ENCODE measurements around the gene NAA16. TPM values are rescaled to one million over a fixed set of nuclear protein-coding genes. Genes with fewer than 3 reads are reported as not detected.
"Not testable (repeated sequence)": the region's sequence is repeated elsewhere in the genome, so short reads cannot be mapped to it uniquely, and the experiment has no call there.

Gene NAA16
- total RNA-seq, 6 experiments from 2014 or later: 8.9 to 13.6 (median 10.2) TPM

DNA sequence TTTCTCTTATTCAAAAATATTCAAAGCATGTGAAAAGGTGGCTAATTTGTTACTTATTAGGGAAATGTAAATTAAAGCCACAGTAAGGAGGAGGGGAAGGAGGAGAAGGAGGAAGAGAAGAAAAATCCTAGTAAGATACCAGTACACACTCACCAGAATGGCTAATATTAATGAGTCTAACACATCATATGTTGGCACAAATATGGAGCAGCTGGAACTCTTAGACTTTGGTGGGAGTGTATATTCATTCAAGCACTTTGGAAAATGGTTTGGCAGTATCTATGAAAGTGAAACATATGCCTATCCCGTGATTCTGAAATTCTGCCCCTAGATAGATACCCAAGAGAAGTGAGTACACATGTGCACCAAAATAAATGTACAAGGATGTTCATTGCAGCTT, 108.1 kb downstream of the NAA16 start:
- Mint-ChIP-seq H3K4me1 (ENCODE audit: low read depth) (peaks cover 4% of the 10 kb centered on the region; the same call in 1 of the 2 replicates), H3K27me3 (ENCODE audit: insufficient read depth) (peaks cover 8% of the 10 kb centered on the region), H3K27ac (no peak overlapping the region), H3K4me3 (no peak overlapping the region), H3K9me3 (peaks cover 4% of the 10 kb centered on the region; the same call in 1 of the 2 replicates), H3K36me3 (ENCODE audit: low read depth) (0 out of 2 replicates have a peak, but pooled peaks cover 7% of the 10 kb centered on the region)
- DNase-seq: no peak
- TF ChIP-seq, protein P1, sequence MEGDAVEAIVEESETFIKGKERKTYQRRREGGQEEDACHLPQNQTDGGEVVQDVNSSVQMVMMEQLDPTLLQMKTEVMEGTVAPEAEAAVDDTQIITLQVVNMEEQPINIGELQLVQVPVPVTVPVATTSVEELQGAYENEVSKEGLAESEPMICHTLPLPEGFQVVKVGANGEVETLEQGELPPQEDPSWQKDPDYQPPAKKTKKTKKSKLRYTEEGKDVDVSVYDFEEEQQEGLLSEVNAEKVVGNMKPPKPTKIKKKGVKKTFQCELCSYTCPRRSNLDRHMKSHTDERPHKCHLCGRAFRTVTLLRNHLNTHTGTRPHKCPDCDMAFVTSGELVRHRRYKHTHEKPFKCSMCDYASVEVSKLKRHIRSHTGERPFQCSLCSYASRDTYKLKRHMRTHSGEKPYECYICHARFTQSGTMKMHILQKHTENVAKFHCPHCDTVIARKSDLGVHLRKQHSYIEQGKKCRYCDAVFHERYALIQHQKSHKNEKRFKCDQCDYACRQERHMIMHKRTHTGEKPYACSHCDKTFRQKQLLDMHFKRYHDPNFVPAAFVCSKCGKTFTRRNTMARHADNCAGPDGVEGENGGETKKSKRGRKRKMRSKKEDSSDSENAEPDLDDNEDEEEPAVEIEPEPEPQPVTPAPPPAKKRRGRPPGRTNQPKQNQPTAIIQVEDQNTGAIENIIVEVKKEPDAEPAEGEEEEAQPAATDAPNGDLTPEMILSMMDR (IDR thresholded peaks at IDR 0.05): no peak

DNA sequence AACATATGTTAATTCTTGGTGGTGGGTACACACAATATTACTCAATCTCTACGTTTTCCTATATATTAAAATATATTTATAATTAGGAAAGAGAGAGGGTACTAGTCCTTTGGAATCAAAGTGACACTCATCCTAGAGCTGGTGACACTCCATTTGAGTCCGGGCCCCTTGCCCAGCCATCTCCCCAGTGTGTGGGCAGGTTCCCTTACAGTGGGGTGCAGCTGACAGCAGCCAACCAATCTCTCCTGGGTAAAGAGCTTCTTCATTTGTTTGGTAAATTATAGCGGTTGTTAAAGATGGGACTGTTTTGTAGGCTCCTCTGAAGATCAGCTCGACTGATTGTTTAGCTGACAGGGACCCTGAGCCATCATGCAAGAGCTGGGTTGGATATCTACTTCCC, 109.1 kb downstream of the NAA16 start:
- Mint-ChIP-seq H3K4me3 (no peak overlapping the region), H3K36me3 (ENCODE audit: low read depth) (0 out of 2 replicates have a peak, but pooled peaks cover 7% of the 10 kb centered on the region), H3K4me1 (ENCODE audit: low read depth) (peaks cover 4% of the 10 kb centered on the region; the same call in 1 of the 2 replicates), H3K9me3 (peaks cover 4% of the 10 kb centered on the region; the same call in 1 of the 2 replicates), H3K27ac (no peak overlapping the region), H3K27me3 (ENCODE audit: insufficient read depth) (peaks cover 8% of the 10 kb centered on the region)
- TF ChIP-seq, protein P1 (IDR thresholded peaks at IDR 0.05): no peak
- DNase-seq: no peak

DNA sequence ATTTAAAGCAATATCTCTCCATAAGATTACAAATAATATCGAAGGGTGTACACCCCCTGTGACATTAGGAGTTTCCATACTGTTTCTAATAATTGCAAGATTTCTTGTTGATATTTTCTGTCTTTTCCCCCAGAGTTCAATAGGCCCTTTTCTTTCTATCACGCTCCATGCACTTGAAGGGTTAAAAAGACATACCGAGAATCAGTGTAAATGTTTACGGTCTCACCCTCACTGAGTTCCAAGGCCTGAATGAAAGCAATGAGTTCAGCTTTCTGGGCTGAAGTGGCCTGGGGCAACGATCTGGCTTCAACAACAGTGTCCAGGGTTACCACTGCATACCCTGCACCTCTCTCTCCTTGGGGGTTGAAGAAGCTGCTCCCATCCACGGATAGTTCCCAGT, 110.3 kb downstream of the NAA16 start:
- not testable (repeated sequence) for H3K4me1 Mint-ChIP-seq (ENCODE audit: low read depth); H3K4me3 Mint-ChIP-seq; H3K27ac Mint-ChIP-seq

DNA sequence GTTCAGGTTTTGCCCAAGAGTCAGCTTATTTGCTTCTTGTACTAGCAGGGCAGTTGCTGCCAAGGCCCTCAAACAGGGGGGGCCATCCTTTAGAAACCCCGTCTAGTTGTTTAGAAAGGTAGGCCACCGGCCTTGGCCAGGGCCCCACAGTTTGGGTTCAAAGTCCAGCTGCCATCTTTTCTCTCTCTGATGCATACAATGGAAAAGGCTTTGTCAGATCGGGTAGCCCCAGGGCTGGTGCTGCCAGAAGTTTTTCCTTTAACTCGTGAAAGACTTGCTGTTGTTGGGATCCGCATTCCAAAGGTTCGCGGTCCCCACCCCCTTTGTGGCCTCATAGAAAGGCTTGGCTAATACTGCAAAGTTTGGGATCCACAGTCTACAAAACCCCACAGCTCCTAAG, 110.9 kb downstream of the NAA16 start:
- DNase-seq; H3K9me3 Mint-ChIP-seq; H3K4me1 Mint-ChIP-seq (ENCODE audit: low read depth); H3K4me3 Mint-ChIP-seq; H3K27me3 Mint-ChIP-seq (ENCODE audit: insufficient read depth); H3K27ac Mint-ChIP-seq; H3K36me3 Mint-ChIP-seq (ENCODE audit: low read depth): not testable (repeated sequence)

More for the DNA sequence above, 110.3 kb downstream of the NAA16 start:
- not testable (repeated sequence) for H3K36me3 Mint-ChIP-seq (ENCODE audit: low read depth); H3K9me3 Mint-ChIP-seq; H3K27me3 Mint-ChIP-seq (ENCODE audit: insufficient read depth); DNase-seq

DNA sequence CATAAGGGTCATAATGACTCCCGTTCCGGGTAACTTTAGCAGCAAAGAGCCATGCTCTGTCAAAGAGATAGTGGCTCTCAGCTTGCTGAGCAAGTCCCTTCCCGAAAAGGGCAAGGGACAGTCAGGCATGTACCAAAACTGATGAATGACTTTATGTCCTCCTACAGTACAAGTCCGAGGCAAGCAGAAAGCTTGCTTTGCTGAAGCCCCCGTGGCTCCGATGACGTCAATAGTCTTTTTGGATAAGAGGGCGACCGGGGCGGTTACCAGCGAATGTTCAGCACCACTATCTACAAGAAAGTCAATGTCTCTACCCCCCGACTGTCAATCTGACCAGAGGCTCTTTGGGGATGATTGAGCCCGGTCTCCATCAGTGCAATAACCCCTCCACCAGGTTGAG, 112.2 kb downstream of the NAA16 start:
- H3K27ac Mint-ChIP-seq; H3K4me3 Mint-ChIP-seq; DNase-seq; H3K27me3 Mint-ChIP-seq (ENCODE audit: insufficient read depth); H3K36me3 Mint-ChIP-seq (ENCODE audit: low read depth); H3K9me3 Mint-ChIP-seq; H3K4me1 Mint-ChIP-seq (ENCODE audit: low read depth): not testable (repeated sequence)

DNA sequence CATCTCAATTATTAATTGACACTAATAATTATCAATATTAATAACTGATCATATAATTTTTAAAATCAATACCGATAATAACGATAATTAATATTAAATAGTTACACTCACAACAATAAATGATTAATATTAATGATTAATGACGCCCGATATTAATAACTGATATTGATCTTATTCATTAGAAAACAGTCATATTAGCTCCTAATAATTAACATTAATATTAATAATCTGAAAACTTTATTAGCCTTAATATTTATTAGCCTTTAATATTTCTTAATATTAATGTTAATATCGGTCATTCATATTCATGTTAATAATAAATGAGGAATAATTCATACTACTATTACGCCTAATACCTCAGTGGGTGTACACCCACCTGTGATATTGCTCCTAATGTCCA, 113.6 kb downstream of the NAA16 start:
- not testable (repeated sequence) for H3K27ac Mint-ChIP-seq; H3K4me3 Mint-ChIP-seq; H3K9me3 Mint-ChIP-seq; H3K4me1 Mint-ChIP-seq (ENCODE audit: low read depth); H3K36me3 Mint-ChIP-seq (ENCODE audit: low read depth); DNase-seq
- peaks cover 10% of the 10 kb centered on the region for H3K27me3 Mint-ChIP-seq (ENCODE audit: insufficient read depth)

DNA sequence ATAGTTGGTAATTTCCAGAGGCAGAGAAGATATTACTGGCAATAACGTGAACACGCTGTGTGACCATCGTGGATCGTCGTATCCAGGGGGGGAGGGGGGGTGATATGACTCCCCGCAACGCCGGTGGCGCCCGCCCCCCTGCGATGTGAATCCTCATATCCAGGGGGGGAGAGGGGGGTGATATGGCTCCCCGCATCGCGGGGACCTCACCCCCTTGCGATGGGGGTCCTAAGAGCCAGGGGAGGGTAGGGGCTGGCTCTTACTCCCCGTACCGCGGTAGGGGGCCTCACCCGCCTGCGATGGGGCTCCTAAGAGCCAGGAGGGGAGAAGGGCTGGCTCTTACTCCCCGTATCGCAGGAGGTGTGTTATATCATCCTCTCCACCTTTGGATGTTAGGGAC, 115.0 kb downstream of the NAA16 start:
- TF ChIP-seq, protein P1 (IDR thresholded peaks at IDR 0.05): no peak
- H3K9me3 Mint-ChIP-seq: no peaks in the 10 kb centered on the region; the same call in 1 of the 2 replicates
- peaks cover 7% of the 10 kb centered on the region for H3K4me1 Mint-ChIP-seq (ENCODE audit: low read depth)
- peaks cover 9% of the 10 kb centered on the region for H3K27me3 Mint-ChIP-seq (ENCODE audit: insufficient read depth)
- DNase-seq: no peak
- H3K36me3 Mint-ChIP-seq (ENCODE audit: low read depth): no peaks in the 10 kb centered on the region
- H3K27ac Mint-ChIP-seq: no peak overlapping the region
- no peak overlapping the region for H3K4me3 Mint-ChIP-seq

Other genes with a start within 250 kb of the NAA16 start
- gene WBP4, start 249.8 kb upstream of the NAA16 start, total RNA-seq (2021; fragmentation: NEBNext Ultra II Directional; extraction: Animal tissue kit (Norgen Biotek cat#: 25700)): 10 to 100 TPM; 12.0 to 16.2 (median 14.6) TPM
- gene KBTBD6, start 178.5 kb upstream of the NAA16 start, total RNA-seq (2021; fragmentation: NEBNext Ultra II Directional; extraction: Animal tissue kit (Norgen Biotek cat#: 25700)): 10 to 100 TPM; 10.8 to 13.0 (median 11.4) TPM
- gene KBTBD7, start 116.7 kb upstream of the NAA16 start, total RNA-seq (2021; fragmentation: NEBNext Ultra II Directional; extraction: Animal tissue kit (Norgen Biotek cat#: 25700)): 1 to 10 TPM; 4.6 to 6.0 (median 5.3) TPM
- gene MTRF1, start 47.7 kb upstream of the NAA16 start, total RNA-seq (2021; fragmentation: NEBNext Ultra II Directional; extraction: Animal tissue kit (Norgen Biotek cat#: 25700)): 10 to 100 TPM in 3 of 6 experiments, 1 to 10 TPM in 3; 6.7 to 10.9 (median 9.3) TPM
- under 1 TPM in 1 of 6 experiments, not detected in 5; 0.43 TPM for gene RGCC, start 146.3 kb downstream of the NAA16 start, total RNA-seq (2021; fragmentation: NEBNext Ultra II Directional; extraction: Animal tissue kit (Norgen Biotek cat#: 25700))

Data from HFFc6 (cell line).